GM18499 (cell line): Measurements from ENCODE around the gene JMJD6.
"Not testable (repeated sequence)": the region's sequence is repeated elsewhere in the genome, so short reads cannot be mapped to it uniquely, and the experiment has no call there.

Experiments
- ATAC-seq: cut with Tn5 transposase; IDR thresholded peaks from one replicate; pipeline ENCODE4 v1.9.1; 2021; ENCODE audit warnings: moderate number of reproducible peaks; ENCODE audit not compliant: insufficient read depth, unreplicated experiment

Gene JMJD6

GRCh38 chr17:76720211-76720610 lies 6.2 kb downstream of the JMJD6 start:
- ATAC-seq = no peak

- no peak for ATAC-seq
Measured at GRCh38 chr17:76718516-76718915, 7.9 kb downstream of the JMJD6 start.

- no peak for ATAC-seq
Measured at GRCh38 chr17:76716839-76717215, 9.6 kb downstream of the JMJD6 start.

- ATAC-seq = no peak
Measured at GRCh38 chr17:76716146-76716838, 10.1 kb downstream of the JMJD6 start.

- no peak for ATAC-seq
Measured at GRCh38 chr17:76715496-76715830, 10.9 kb downstream of the JMJD6 start.

- ATAC-seq = no peak
Measured at GRCh38 chr17:76714822-76715495, 11.4 kb downstream of the JMJD6 start.

GRCh38 chr17:76714336-76714735 lies 12.1 kb downstream of the JMJD6 start:
- no peak for ATAC-seq

GRCh38 chr17:76713765-76714164 lies 12.6 kb downstream of the JMJD6 start:
- no peak for ATAC-seq

GRCh38 chr17:76712321-76712720 lies 14.1 kb downstream of the JMJD6 start:
- ATAC-seq = not testable (repeated sequence)

GRCh38 chr17:76710863-76711611 lies 15.4 kb downstream of the JMJD6 start, which contains the start of gene MXRA7:
Gene MXRA7 (minus strand): TSS chr17:76710965. CDS start chr17:76710946, 19 bp downstream.
- no peak for ATAC-seq

GRCh38 chr17:76709951-76710862 lies 16.2 kb downstream of the JMJD6 start:
- not testable (repeated sequence) for ATAC-seq

- no peak for ATAC-seq
Measured at GRCh38 chr17:76709077-76709950, 17.1 kb downstream of the JMJD6 start.

- ATAC-seq = no peak
Measured at GRCh38 chr17:76707985-76708807, 18.2 kb downstream of the JMJD6 start.

- no peak for ATAC-seq
Measured at GRCh38 chr17:76706817-76707216, 19.6 kb downstream of the JMJD6 start.

- no peak for ATAC-seq
Measured at GRCh38 chr17:76704805-76705204, 21.6 kb downstream of the JMJD6 start.

- no peak for ATAC-seq
Measured at GRCh38 chr17:76702941-76703637, 23.3 kb downstream of the JMJD6 start.

- ATAC-seq = no peak
Measured at GRCh38 chr17:76702076-76702475, 24.3 kb downstream of the JMJD6 start.

- no peak for ATAC-seq
Measured at GRCh38 chr17:76701471-76701967, 24.9 kb downstream of the JMJD6 start.
